ENCODE data around the gene FZD4.

FZD4 gene

GRCh38 chr11:86902345-86902744 is 52.9 kb downstream of the FZD4 start:
- TF ChIP-seq, protein P1, sequence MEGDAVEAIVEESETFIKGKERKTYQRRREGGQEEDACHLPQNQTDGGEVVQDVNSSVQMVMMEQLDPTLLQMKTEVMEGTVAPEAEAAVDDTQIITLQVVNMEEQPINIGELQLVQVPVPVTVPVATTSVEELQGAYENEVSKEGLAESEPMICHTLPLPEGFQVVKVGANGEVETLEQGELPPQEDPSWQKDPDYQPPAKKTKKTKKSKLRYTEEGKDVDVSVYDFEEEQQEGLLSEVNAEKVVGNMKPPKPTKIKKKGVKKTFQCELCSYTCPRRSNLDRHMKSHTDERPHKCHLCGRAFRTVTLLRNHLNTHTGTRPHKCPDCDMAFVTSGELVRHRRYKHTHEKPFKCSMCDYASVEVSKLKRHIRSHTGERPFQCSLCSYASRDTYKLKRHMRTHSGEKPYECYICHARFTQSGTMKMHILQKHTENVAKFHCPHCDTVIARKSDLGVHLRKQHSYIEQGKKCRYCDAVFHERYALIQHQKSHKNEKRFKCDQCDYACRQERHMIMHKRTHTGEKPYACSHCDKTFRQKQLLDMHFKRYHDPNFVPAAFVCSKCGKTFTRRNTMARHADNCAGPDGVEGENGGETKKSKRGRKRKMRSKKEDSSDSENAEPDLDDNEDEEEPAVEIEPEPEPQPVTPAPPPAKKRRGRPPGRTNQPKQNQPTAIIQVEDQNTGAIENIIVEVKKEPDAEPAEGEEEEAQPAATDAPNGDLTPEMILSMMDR (IDR thresholded peaks at IDR 0.05; ENCODE audit: low read depth, low read length), result no peak
- no peak overlapping the region for H3K4me3 ChIP-seq (ENCODE audit: low read depth, low read length)

- TF ChIP-seq, protein P1 (IDR thresholded peaks at IDR 0.05; ENCODE audit: low read depth, low read length), result no peak
- H3K4me3 ChIP-seq (ENCODE audit: low read depth, low read length), result no peak overlapping the region
Observed at GRCh38 chr11:86901599-86901998, 53.6 kb downstream of the FZD4 start.

DNA sequence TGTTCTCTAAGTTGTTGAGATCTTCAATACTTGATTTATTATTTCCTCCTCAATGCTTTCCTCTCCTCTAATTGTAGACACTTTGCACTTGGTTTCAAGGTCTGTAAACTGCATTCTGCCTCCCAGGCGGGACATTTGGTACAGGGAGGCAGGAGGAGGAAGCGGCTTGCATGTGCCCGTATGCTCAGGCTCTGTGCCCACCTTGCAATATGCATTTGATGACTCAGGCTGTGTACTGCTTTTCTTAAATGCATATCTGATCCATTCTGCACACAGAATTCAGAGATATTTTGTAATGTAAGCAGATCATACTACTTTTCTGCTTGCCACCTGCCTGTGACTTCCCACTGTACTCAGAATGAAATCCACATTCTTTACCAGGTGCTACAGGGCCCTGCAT is 55.0 kb downstream of the FZD4 start:
- TF ChIP-seq, protein P1 (IDR thresholded peaks at IDR 0.05; ENCODE audit: low read depth, low read length), result no peak
- H3K4me3 ChIP-seq (ENCODE audit: low read depth, low read length), result no peak overlapping the region

GRCh38 chr11:86898689-86899088 is 56.5 kb downstream of the FZD4 start:
- TF ChIP-seq, protein P1 (IDR thresholded peaks at IDR 0.05; ENCODE audit: low read depth, low read length), result no peak

DNA sequence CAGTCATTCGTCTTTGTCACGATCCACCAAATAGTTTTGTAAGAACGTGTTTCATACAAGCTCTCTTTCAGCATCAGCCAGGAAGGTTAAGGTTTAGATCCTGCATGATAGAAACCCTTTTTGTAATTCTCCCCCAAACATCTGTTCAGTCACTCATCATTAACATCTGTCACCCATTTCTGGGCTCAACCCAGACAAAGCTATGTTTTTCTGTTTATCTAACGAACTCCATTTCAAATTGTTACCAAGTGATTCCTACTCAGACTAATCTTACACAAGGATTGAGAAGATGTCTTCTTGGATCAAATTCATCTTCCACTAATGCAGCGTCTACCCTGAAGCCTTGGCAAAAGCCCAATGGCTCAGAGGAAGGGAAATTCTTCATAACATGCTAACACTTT is 58.8 kb downstream of the FZD4 start:
- TF ChIP-seq, protein P1 (IDR thresholded peaks at IDR 0.05; ENCODE audit: low read depth, low read length), result no peak

More at GRCh38 chr11:86898689-86899088, 56.5 kb downstream of the FZD4 start:
- H3K4me3 ChIP-seq (ENCODE audit: low read depth, low read length), result no peak overlapping the region

More for the DNA sequence above, 58.8 kb downstream of the FZD4 start:
- H3K4me3 ChIP-seq (ENCODE audit: low read depth, low read length), result no peak overlapping the region

Measured in WI38 (cell line).